Prostate gland (tissue), 2 donors: ENCODE measurements around the gene SLF1. TPM values are rescaled to one million over a fixed set of nuclear protein-coding genes. Genes with fewer than 3 reads are reported as not detected.

ENCODE experiments used
- DNase-seq: peaks from one replicate; pipeline ENCODE4 v3.0.0-alpha.2; 2019; ENCODE audit warnings: low spot score
- H3K27ac ChIP-seq, 2 donors: fragments of 200-600 bp; sonication (generic); 2 replicates each; pipeline ENCODE4 v1.5.1; 2017 to 2019
- H3K27me3 ChIP-seq: fragments of 200-600 bp; sonication (generic); replicated peaks from 2 replicates; pipeline ENCODE4 v1.5.1; 2019; ENCODE audit not compliant: insufficient read depth
- H3K36me3 ChIP-seq, 2 donors: fragments of 200-600 bp; sonication (generic); 1 replicate in 1 of 2; 2 replicates in 1 of 2; pipeline versions ENCODE4 v1.5.1 to v1.8.1; 2017 to 2019
- H3K4me1 ChIP-seq: fragments of 200-600 bp; sonication (generic); replicated peaks from 2 replicates; pipeline ENCODE4 v1.5.1; 2019
- H3K4me3 ChIP-seq, 2 donors: fragments of 200-600 bp; sonication (generic); 2 replicates each; pipeline ENCODE4 v1.5.1; 2017 to 2019
- H3K9me3 ChIP-seq: fragments of 200-600 bp; sonication (generic); 2 replicates; pipeline ENCODE4 v1.5.1; 2017
- CTCF ChIP-seq, 4 experiments: fragments of 200-600 bp in 2 of 4; fragments of 450-650 bp in 2 of 4; sonication (generic) in 2 of 4; IDR thresholded peaks; 1 replicate in 3 of 4; 2 replicates in 1 of 4; pipeline ENCODE4 v1.5.1; 2016 to 2019; ENCODE audit warnings: antibody characterized with exemption in 4 of 4, mild to moderate bottlenecking in 2 of 4, moderate library complexity in 2 of 4
- POLR2A ChIP-seq: fragments of 450-650 bp; IDR thresholded peaks from one replicate; pipeline ENCODE4 v1.6.1; 2016; ENCODE audit warnings: antibody characterized with exemption, mild to moderate bottlenecking
- POLR2AphosphoS5 ChIP-seq: sonication (generic); formaldehyde crosslinking; IDR thresholded peaks from one replicate; pipeline ENCODE4 v1.6.1; 2017; ENCODE audit warnings: antibody characterized with exemption
- WGBS: methylation state at CpG from one replicate; pipeline ENCODE4 v1.1.5; 2018; 5-methylcytosine and 5-hydroxymethylcytosine counted together
- intact Hi-C: fragments of 100-400 bp; cut with DNase I; formaldehyde crosslinking; loops from one replicate; pipeline ENCODE4 v1.14.2; 2022
- total RNA-seq, 2 donors: library from RNA; depleted of rRNA; stranded (reverse); fragments of >200 nt; gene quantifications; one replicate each; pipeline ENCODE4 v1.1.0, GENCODE V29; 2016

SLF1 gene
- total RNA-seq, 2 donors from 2014 or later, result 4.6 to 34.4 TPM

DNA sequence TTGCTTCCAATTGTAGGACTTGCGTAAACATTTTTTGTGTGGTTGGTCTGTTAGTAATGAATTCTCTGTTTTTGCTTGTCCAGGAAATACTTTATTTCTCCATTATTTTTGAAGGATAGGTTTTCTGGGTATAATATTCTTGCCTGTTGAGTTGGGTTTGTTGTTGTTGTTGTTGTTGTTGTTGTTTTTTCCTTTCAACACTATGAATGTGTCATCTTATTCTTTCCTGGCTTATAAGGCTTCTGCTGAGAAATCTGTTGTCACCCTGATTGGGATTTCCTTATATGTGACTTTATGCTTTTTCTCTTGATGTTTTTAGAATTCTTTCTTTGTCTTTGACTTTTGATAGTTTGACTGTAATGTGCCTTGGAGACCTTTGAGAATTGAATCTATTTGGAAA is 39.8 kb downstream of the SLF1 start:
- DNase-seq, result no peak
- Histone ChIP-seq H3K9me3 (no peaks in the 10 kb centered on the region), H3K27ac (no peak overlapping the region), H3K27me3 (no peaks in the 10 kb centered on the region), H3K4me1 (no peaks in the 10 kb centered on the region), H3K4me3 (no peak overlapping the region), H3K36me3 (no peaks in the 10 kb centered on the region)
- TF ChIP-seq POLR2AphosphoS5 (no peak), CTCF (IDR thresholded peaks at IDR 0.05) (no peak), POLR2A (no peak)
- 96% methylated on average over 1 of the region's 1 CpG for WGBS
- intact Hi-C loops, result no loop called here

DNA sequence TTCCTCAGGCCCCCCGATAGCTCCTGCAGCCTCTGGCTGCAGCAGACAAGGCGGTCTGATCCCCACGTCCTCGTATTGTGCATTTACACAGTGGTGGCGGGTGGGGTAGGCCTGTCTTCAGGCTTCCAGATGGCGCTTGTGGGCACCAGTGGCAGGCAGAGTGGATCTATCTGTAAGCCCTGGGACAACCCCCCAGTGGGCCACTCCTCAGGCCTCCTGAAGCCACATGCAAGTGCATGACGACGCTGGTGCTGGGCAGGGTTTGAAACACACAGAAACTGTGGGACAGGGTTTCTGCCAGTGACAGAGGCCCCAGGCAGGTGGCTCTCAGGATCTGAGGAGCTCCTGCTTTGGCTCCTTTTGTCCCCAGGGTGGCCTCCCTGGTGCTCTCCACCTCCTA is 42.0 kb downstream of the SLF1 start:
- Histone ChIP-seq H3K27ac (no peak overlapping the region), H3K36me3 (no peaks in the 10 kb centered on the region), H3K4me3 (no peak overlapping the region), H3K9me3 (no peaks in the 10 kb centered on the region), H3K27me3 (no peaks in the 10 kb centered on the region), H3K4me1 (no peaks in the 10 kb centered on the region)
- DNase-seq, result no peak
- WGBS, result 100% methylated on average over 8 of the region's 8 CpGs
- TF ChIP-seq CTCF (IDR thresholded peaks at IDR 0.05), result no peak
- no peak for TF ChIP-seq POLR2AphosphoS5
- no peak for TF ChIP-seq POLR2A
- intact Hi-C loops, result no loop called here

GRCh38 chr5:94661086-94661485 is 42.6 kb downstream of the SLF1 start:
- Histone ChIP-seq H3K36me3 (no peaks in the 10 kb centered on the region), H3K4me1 (no peaks in the 10 kb centered on the region), H3K4me3 (no peak overlapping the region), H3K27me3 (no peaks in the 10 kb centered on the region), H3K27ac (no peak overlapping the region), H3K9me3 (no peaks in the 10 kb centered on the region)
- TF ChIP-seq POLR2A (no peak), POLR2AphosphoS5 (no peak), CTCF (IDR thresholded peaks at IDR 0.05) (no peak)
- intact Hi-C loops, result no loop called here
- WGBS, result 81% methylated on average over 3 of the region's 3 CpGs
- no peak for DNase-seq

- Histone ChIP-seq H3K9me3 (no peaks in the 10 kb centered on the region), H3K36me3 (no peaks in the 10 kb centered on the region), H3K27ac (no peak overlapping the region), H3K4me1 (no peaks in the 10 kb centered on the region), H3K27me3 (no peaks in the 10 kb centered on the region), H3K4me3 (no peak overlapping the region)
- WGBS, result 100% methylated on average over 3 of the region's 3 CpGs
- intact Hi-C loops, result no loop called here
- TF ChIP-seq CTCF (IDR thresholded peaks at IDR 0.05) (no peak), POLR2A (no peak), POLR2AphosphoS5 (no peak)
- DNase-seq, result no peak
These were observed 49.5 kb downstream of the SLF1 start for GRCh38 chr5:94667937-94668336.

DNA sequence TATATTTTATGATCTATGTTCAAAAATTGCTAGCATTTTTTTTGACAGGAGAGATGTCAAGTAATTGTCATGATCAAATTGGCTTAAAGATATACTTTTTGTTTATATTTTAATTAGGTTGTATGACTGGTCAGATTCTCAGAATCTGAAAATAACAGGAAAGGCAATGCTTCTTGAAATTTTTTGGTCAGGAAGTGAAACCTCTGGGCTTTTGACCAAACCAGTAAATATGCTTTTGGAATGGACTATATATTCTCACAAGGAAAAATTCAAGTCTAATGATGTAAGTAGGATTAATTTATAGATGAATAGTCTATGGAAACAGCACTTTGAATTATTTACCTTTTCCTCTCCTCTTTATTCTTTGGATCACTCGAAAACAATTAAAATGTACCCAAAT is 52.3 kb downstream of the SLF1 start:
- Histone ChIP-seq H3K9me3 (no peaks in the 10 kb centered on the region), H3K4me3 (no peak overlapping the region), H3K36me3 (no peaks in the 10 kb centered on the region), H3K27me3 (no peaks in the 10 kb centered on the region), H3K27ac (no peak overlapping the region), H3K4me1 (no peaks in the 10 kb centered on the region)
- no peak for TF ChIP-seq CTCF (IDR thresholded peaks at IDR 0.05)
- intact Hi-C loops, result no loop called here
- DNase-seq, result no peak
- 82% methylated on average over 1 of the region's 1 CpG for WGBS
